ENCODE data around the gene ZNF540.
"Not testable (repeated sequence)": the region's sequence is repeated elsewhere in the genome, so short reads cannot be mapped to it uniquely, and the experiment has no call there.

ZNF540 gene

GRCh38 chr19:37594304-37594981 lies at the start of gene ZNF540, which contains the start of gene ZNF571:
Gene ZNF540, plus strand, starts transcription at chr19:37594876. Its CDS starts 3,572 bp downstream, at chr19:37598448.
Gene ZNF571, minus strand, starts transcription at chr19:37594792. Its CDS starts 8,116 bp downstream, at chr19:37586676.
- DNase-seq = peak; percentile 92

- peak; percentile 17 for DNase-seq
Observed at GRCh38 chr19:37551129-37551993, 43.3 kb upstream of the ZNF540 start.

- DNase-seq = no peak
Observed at GRCh38 chr19:37563518-37563917, 31.2 kb upstream of the ZNF540 start.

GRCh38 chr19:37564624-37565369 lies 29.9 kb upstream of the ZNF540 start:
- DNase-seq = no peak

- no peak for DNase-seq
Observed at GRCh38 chr19:37565370-37565669, 29.4 kb upstream of the ZNF540 start.

- no peak for DNase-seq
Observed at GRCh38 chr19:37572203-37572602, 22.5 kb upstream of the ZNF540 start.

- DNase-seq = no peak
Observed at GRCh38 chr19:37583340-37583739, 11.3 kb upstream of the ZNF540 start.

- DNase-seq = no peak
Observed at GRCh38 chr19:37593996-37594303, 726 bp upstream of the ZNF540 start.

GRCh38 chr19:37594982-37595382 lies 306 bp downstream of the ZNF540 start:
- DNase-seq = peak; percentile 58

- DNase-seq = no peak
Observed at GRCh38 chr19:37635076-37636056, 40.7 kb downstream of the ZNF540 start.

GRCh38 chr19:37654118-37654517 lies 59.4 kb downstream of the ZNF540 start:
- DNase-seq = no peak

GRCh38 chr19:37654629-37655300 lies 60.1 kb downstream of the ZNF540 start:
- DNase-seq = peak; percentile 8

- DNase-seq = peak; percentile 75
Observed at GRCh38 chr19:37655301-37655688, 60.6 kb downstream of the ZNF540 start, which contains the start of gene ZFP30. Gene ZFP30, minus strand, starts transcription at chr19:37655465. Its CDS starts 7,643 bp downstream, at chr19:37647822.

- peak; percentile 81 for DNase-seq
Observed at GRCh38 chr19:37655689-37656371, 61.2 kb downstream of the ZNF540 start.

- not testable (repeated sequence) for DNase-seq
Observed at GRCh38 chr19:37657157-37657556, 62.5 kb downstream of the ZNF540 start.
